ENCODE results near the gene IGLL5. TPM values are rescaled to one million over a fixed set of nuclear protein-coding genes. Genes with fewer than 3 reads are reported as not detected.

The IGLL5 gene
- total and polyA plus RNA-seq, 2 experiments from 2014 or later, result not detected

- H3K4me3 ChIP-seq, result no peak overlapping the region
- TF ChIP-seq CTCF (IDR thresholded peaks at IDR 0.05; ENCODE audit: low read depth, low read length), result no peak
- no peak for DNase-seq (ENCODE audit: low read depth in 1 of 2, low spot score in 1 of 2)
- no peaks in the 10 kb centered on the region for H3K4me1 ChIP-seq (ENCODE audit: low read depth)
- H3K27me3 ChIP-seq, result no peaks in the 10 kb centered on the region
- H3K27ac ChIP-seq, result no peak overlapping the region
- no peaks in the 10 kb centered on the region for H3K36me3 ChIP-seq
- no peaks in the 10 kb centered on the region for H3K9me3 ChIP-seq (ENCODE audit: low read depth)
Measured at GRCh38 chr22:22927196-22927887, 39.7 kb downstream of the IGLL5 start.

- peak in 1 of 2 donors; percentile 6 for DNase-seq (ENCODE audit: low read depth in 1 of 2, low spot score in 1 of 2)
- Histone ChIP-seq H3K27ac (no peak overlapping the region), H3K27me3 (no peaks in the 10 kb centered on the region)
Measured at GRCh38 chr22:22927888-22928665, 40.5 kb downstream of the IGLL5 start.

DNA sequence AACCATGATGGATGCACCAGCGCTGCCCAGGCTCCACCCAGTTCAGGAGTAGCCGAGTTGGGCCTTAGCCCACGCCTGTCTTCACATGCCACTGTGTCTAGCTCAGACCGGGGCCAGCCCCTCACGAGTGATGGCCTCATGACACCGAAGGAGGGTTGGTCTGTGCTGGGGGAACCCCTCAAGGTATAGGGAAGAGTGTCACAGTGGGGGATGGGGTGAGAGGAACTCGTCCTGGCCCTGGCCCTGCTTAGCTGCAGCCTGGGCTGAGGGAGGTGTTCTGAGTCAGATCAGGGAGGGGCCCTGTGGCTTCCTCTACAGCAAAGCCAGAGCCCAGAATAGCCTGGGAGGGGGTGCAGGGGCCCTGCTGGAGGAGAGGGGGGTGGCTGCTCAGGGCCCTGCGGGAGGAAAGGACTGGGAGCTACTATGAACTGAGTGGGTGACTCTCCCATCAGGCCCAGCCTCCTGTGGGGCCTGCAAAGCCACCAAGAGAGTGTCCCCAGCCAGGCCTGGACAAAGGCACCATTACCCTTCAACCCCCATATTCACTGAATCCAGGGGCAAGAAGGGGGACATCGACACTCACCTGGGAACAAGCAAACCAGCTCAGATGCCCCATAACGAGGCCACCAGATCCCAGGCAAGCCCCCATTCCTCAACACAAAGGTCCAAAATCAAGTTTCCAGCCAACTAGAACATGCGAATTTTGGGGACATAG, 41.2 kb downstream of the IGLL5 start:
- no peak overlapping the region for H3K4me3 ChIP-seq
- no peak for TF ChIP-seq CTCF (IDR thresholded peaks at IDR 0.05; ENCODE audit: low read depth, low read length)
- no peaks in the 10 kb centered on the region for H3K36me3 ChIP-seq
- no peaks in the 10 kb centered on the region for H3K27me3 ChIP-seq
- no peak overlapping the region for H3K27ac ChIP-seq
- no peaks in the 10 kb centered on the region for H3K9me3 ChIP-seq (ENCODE audit: low read depth)
- no peaks in the 10 kb centered on the region for H3K4me1 ChIP-seq (ENCODE audit: low read depth)
- DNase-seq (ENCODE audit: low read depth in 1 of 2, low spot score in 1 of 2), result peak in 1 of 2 donors; percentile 33

More at GRCh38 chr22:22927888-22928665, 40.5 kb downstream of the IGLL5 start:
- TF ChIP-seq CTCF (IDR thresholded peaks at IDR 0.05; ENCODE audit: low read depth, low read length), result no peak
- Histone ChIP-seq H3K9me3 (ENCODE audit: low read depth) (no peaks in the 10 kb centered on the region), H3K4me3 (no peak overlapping the region), H3K36me3 (no peaks in the 10 kb centered on the region), H3K4me1 (ENCODE audit: low read depth) (no peaks in the 10 kb centered on the region)

DNA sequence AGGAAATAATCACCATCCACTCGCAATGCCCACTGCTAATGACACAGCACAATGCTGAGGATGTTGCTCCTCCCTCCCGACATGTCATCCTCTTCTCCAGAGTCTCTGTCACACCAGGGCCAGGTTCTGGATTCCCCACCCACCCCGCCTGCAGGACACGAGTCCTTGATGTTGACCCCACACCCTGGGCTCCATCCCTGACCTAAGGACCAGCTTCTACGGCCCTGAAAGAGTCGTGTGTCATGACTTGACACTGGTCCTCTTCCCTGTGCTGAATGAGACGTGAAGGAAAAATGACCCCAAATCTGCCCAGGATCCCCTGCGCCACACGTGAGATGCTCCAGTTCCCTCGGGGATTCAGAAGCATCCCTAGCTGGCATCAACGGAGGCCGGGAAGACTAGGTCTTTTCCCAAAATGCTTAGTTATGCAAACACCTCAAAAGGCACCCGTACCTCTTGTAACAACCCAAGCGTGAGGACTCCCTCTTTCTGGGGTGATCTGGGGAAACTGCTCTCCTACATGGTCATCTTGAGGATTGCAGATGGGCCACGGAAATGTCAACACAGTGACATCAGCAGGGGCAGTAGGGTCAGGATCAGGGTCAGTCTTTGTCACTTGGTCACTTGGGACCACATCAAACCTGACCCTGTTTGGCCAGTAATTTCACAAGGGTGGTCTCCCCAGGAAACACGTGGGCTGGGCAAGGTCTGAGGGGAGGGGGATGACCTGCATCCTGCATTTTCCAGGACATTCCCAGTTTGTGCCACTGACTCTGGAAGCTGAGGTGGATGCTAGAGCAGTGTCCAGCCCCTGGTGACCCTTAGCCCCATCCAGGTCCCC, 42.0 kb downstream of the IGLL5 start:
- DNase-seq (ENCODE audit: low read depth in 1 of 2, low spot score in 1 of 2), result no peak
- no peaks in the 10 kb centered on the region for H3K9me3 ChIP-seq (ENCODE audit: low read depth)
- H3K27ac ChIP-seq, result no peak overlapping the region

More for the DNA sequence above, 42.0 kb downstream of the IGLL5 start:
- Histone ChIP-seq H3K4me1 (ENCODE audit: low read depth) (no peaks in the 10 kb centered on the region), H3K27me3 (no peaks in the 10 kb centered on the region), H3K36me3 (no peaks in the 10 kb centered on the region), H3K4me3 (no peak overlapping the region)
- TF ChIP-seq CTCF (IDR thresholded peaks at IDR 0.05; ENCODE audit: low read depth, low read length), result no peak
